Astrocyte (in vitro differentiated cells and primary cell): ENCODE data around the gene SCAPER. TPM values are rescaled to one million over a fixed set of nuclear protein-coding genes. Genes with fewer than 3 reads are reported as not detected.

ENCODE experiments used
- DNase-seq: peaks from one replicate; pipeline ENCODE4 v3.0.0-alpha.2; 2010; ENCODE audit warnings: low read depth
- FAIRE-seq: peaks from 2 replicates; lab custom pipeline; 2011; peaks lifted over from hg19 to GRCh38; lab: Jason Lieb, UNC
- H2AFZ ChIP-seq: 2 replicates; pipeline ENCODE4 v1.6.0; 2012; ENCODE audit warnings: low read depth, low read length, inconsistent platforms
- H3K27ac ChIP-seq: 2 replicates; pipeline ENCODE4 v1.5.1; 2011; ENCODE audit warnings: low read depth, low read length, inconsistent platforms
- H3K27me3 ChIP-seq: 2 replicates; pipeline ENCODE4 v1.6.0; 2011; ENCODE audit warnings: low read length, inconsistent platforms; ENCODE audit not compliant: insufficient read depth
- H3K36me3 ChIP-seq: 2 replicates; pipeline ENCODE4 v1.5.1; 2011; ENCODE audit warnings: low read length, inconsistent platforms; ENCODE audit not compliant: insufficient read depth
- H3K4me1 ChIP-seq: 2 replicates; pipeline ENCODE4 v1.5.1; 2011; ENCODE audit warnings: low read length, inconsistent platforms; ENCODE audit not compliant: insufficient read depth
- H3K4me2 ChIP-seq: 2 replicates; pipeline ENCODE4 v1.6.0; 2012; ENCODE audit warnings: low read length, inconsistent platforms
- H3K4me3 ChIP-seq: 2 replicates; pipeline ENCODE4 v1.5.1; 2011; ENCODE audit warnings: low read depth, mild to moderate bottlenecking, low read length, inconsistent platforms; ENCODE audit not compliant: insufficient read depth
- H3K79me2 ChIP-seq: 2 replicates; pipeline ENCODE4 v1.6.0; 2012; ENCODE audit warnings: mild to moderate bottlenecking, low read length, inconsistent platforms; ENCODE audit not compliant: insufficient read depth
- H3K9ac ChIP-seq: 2 replicates; pipeline ENCODE4 v1.6.0; 2012; ENCODE audit warnings: mild to moderate bottlenecking, low read length, inconsistent platforms
- H3K9me3 ChIP-seq: 2 replicates; pipeline ENCODE4 v1.5.1; 2012; ENCODE audit warnings: low read depth, mild to moderate bottlenecking, low read length, inconsistent platforms; ENCODE audit not compliant: insufficient read depth
- H4K20me1 ChIP-seq: 2 replicates; pipeline ENCODE4 v1.6.0; 2012; ENCODE audit warnings: low read length, inconsistent platforms; ENCODE audit not compliant: insufficient read depth
- H3K27ac Mint-ChIP-seq: one replicate; pipeline ENCODE4 v1.8.0; 2021; ENCODE audit warnings: mild to moderate bottlenecking, mixed read lengths; ENCODE audit not compliant: unreplicated experiment
- H3K27me3 Mint-ChIP-seq: one replicate; pipeline ENCODE4 v1.8.0; 2021; ENCODE audit warnings: low read depth, mixed read lengths; ENCODE audit not compliant: unreplicated experiment
- H3K36me3 Mint-ChIP-seq: one replicate; pipeline ENCODE4 v1.8.0; 2021; ENCODE audit warnings: low read depth, mixed read lengths; ENCODE audit not compliant: unreplicated experiment
- H3K4me1 Mint-ChIP-seq: one replicate; pipeline ENCODE4 v1.8.0; 2021; ENCODE audit warnings: low read depth, mixed read lengths; ENCODE audit not compliant: unreplicated experiment
- H3K4me3 Mint-ChIP-seq: one replicate; pipeline ENCODE4 v1.8.0; 2021; ENCODE audit warnings: mild to moderate bottlenecking, moderate library complexity, mixed read lengths; ENCODE audit not compliant: unreplicated experiment
- H3K9me3 Mint-ChIP-seq: one replicate; pipeline ENCODE4 v1.8.0; 2021; ENCODE audit warnings: mild to moderate bottlenecking, mixed read lengths; ENCODE audit not compliant: unreplicated experiment
- EZH2 ChIP-seq: IDR thresholded peaks from 2 replicates; pipeline ENCODE4 v1.6.1; 2012; ENCODE audit warnings: mild to moderate bottlenecking, low read length, inconsistent platforms; ENCODE audit not compliant: insufficient read depth
- total RNA-seq: library from RNA; stranded (reverse); gene quantifications from 2 replicates; pipeline ENCODE4 v1.2.1, GENCODE V29; 2021
- TF ChIP-seq, protein P1 (sequence below): IDR thresholded peaks from 2 replicates; pipeline ENCODE4 v1.5.1; 2011; ENCODE audit warnings: low read depth, mild to moderate bottlenecking, inconsistent platforms, low read length, moderate library complexity; ENCODE audit not compliant: insufficient read depth

The SCAPER gene
- total RNA-seq, 1 donor from 2014 or later, result 8.6 TPM

DNA sequence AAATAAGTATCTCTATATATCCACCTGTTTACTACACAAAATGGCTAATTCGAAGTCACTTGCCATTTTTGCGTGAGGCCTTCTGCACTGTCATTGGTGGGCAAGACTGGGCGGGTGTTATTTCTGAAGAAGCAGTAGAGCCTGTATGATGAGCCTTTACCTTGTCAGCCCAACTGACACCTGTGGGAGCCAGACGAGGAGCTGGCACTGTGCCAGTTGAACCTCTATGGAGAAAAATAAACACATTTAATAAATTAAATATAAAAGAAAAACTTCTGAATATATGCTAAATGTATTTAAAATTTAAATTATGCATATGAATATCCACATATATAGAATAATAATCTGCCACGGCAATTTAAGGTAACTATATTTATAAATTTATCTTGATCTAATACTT, 109.9 kb downstream of the SCAPER start:
- H3K27ac Mint-ChIP-seq, result no peak overlapping the region
- no peak overlapping the region for H3K4me3 Mint-ChIP-seq
- no peaks in the 10 kb centered on the region for H3K9me3 Mint-ChIP-seq
- no peak overlapping the region for H3K9ac ChIP-seq
- no peak overlapping the region for H3K4me2 ChIP-seq
- FAIRE-seq (no peak), DNase-seq (no peak)
- H3K36me3 Mint-ChIP-seq, result peaks cover 3% of the 10 kb centered on the region
- no peaks in the 10 kb centered on the region for H4K20me1 ChIP-seq
- no peaks in the 10 kb centered on the region for H3K27me3 Mint-ChIP-seq
- H3K36me3 ChIP-seq, result no peaks in the 10 kb centered on the region
- no peak overlapping the region for H3K4me3 ChIP-seq
- TF ChIP-seq, protein P1, sequence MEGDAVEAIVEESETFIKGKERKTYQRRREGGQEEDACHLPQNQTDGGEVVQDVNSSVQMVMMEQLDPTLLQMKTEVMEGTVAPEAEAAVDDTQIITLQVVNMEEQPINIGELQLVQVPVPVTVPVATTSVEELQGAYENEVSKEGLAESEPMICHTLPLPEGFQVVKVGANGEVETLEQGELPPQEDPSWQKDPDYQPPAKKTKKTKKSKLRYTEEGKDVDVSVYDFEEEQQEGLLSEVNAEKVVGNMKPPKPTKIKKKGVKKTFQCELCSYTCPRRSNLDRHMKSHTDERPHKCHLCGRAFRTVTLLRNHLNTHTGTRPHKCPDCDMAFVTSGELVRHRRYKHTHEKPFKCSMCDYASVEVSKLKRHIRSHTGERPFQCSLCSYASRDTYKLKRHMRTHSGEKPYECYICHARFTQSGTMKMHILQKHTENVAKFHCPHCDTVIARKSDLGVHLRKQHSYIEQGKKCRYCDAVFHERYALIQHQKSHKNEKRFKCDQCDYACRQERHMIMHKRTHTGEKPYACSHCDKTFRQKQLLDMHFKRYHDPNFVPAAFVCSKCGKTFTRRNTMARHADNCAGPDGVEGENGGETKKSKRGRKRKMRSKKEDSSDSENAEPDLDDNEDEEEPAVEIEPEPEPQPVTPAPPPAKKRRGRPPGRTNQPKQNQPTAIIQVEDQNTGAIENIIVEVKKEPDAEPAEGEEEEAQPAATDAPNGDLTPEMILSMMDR, result no peak
- no peak for TF ChIP-seq EZH2
- no peaks in the 10 kb centered on the region for H3K9me3 ChIP-seq
- no peaks in the 10 kb centered on the region for H3K4me1 Mint-ChIP-seq
- no peak overlapping the region for H3K27ac ChIP-seq
- no peaks in the 10 kb centered on the region for H3K79me2 ChIP-seq
- H2AFZ ChIP-seq, result no peak overlapping the region
- no peaks in the 10 kb centered on the region for H3K27me3 ChIP-seq
- H3K4me1 ChIP-seq, result no peaks in the 10 kb centered on the region

DNA sequence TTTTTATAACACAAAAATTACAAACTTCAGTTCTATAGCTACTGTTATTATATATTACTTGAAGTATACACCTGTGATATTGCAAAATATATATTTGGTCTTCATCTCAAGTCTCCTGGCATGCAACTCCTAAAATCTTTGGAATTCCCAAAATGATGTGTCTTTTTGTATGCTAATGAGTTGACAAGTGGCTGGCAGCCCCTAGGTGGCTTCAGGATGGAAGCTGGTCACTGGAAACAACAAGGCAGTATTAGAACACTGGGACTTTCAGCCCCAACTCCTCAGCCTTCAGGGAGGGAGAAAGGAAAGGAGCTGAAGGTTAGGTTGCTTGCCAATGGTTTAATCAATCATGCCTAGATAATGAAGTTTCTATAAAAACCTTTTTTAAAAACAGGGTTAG, 112.0 kb downstream of the SCAPER start:
- no peak for TF ChIP-seq EZH2
- TF ChIP-seq, protein P1, result no peak
- H3K9me3 ChIP-seq, result no peaks in the 10 kb centered on the region
- Mint-ChIP-seq H3K4me1 (no peaks in the 10 kb centered on the region), H3K27me3 (no peaks in the 10 kb centered on the region), H3K4me3 (no peak overlapping the region), H3K9me3 (no peaks in the 10 kb centered on the region), H3K36me3 (peaks cover 3% of the 10 kb centered on the region), H3K27ac (no peak overlapping the region)
- H3K4me2 ChIP-seq, result no peak overlapping the region
- DNase-seq, result no peak
- no peaks in the 10 kb centered on the region for H3K4me1 ChIP-seq
- no peak overlapping the region for H2AFZ ChIP-seq
- no peak overlapping the region for H3K4me3 ChIP-seq
- no peaks in the 10 kb centered on the region for H3K79me2 ChIP-seq
- H3K9ac ChIP-seq, result no peak overlapping the region
- no peak overlapping the region for H3K27ac ChIP-seq
- no peaks in the 10 kb centered on the region for H3K27me3 ChIP-seq
- no peaks in the 10 kb centered on the region for H3K36me3 ChIP-seq
- FAIRE-seq, result no peak
- no peaks in the 10 kb centered on the region for H4K20me1 ChIP-seq

DNA sequence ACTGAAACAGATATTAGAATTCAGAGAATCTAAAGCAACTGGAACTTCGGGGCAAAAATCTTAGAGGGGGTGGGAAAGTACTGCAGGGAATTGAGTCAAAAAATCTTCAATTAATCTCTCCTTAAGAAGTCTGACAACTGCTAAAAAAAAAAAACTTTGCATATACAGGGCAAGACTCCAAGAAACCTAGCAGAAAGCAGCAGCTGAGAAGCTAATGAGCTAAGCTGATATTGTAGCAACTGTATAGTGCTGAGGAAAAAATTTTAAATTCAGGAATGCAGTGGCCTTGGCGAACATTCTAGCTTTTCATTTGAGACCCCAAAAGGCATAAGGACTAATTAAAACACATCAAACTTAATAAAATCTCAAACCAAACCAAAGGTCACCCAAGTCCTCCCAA, 113.6 kb downstream of the SCAPER start:
- Histone ChIP-seq H2AFZ (no peak overlapping the region), H3K9me3 (no peaks in the 10 kb centered on the region), H3K4me1 (no peaks in the 10 kb centered on the region), H3K4me3 (no peak overlapping the region), H3K79me2 (no peaks in the 10 kb centered on the region), H3K36me3 (no peaks in the 10 kb centered on the region), H3K9ac (no peak overlapping the region), H4K20me1 (no peaks in the 10 kb centered on the region), H3K27ac (no peak overlapping the region), H3K4me2 (no peak overlapping the region), H3K27me3 (no peaks in the 10 kb centered on the region)
- peaks cover 3% of the 10 kb centered on the region for H3K36me3 Mint-ChIP-seq
- no peaks in the 10 kb centered on the region for H3K9me3 Mint-ChIP-seq
- TF ChIP-seq EZH2, result no peak
- TF ChIP-seq, protein P1, result no peak
- H3K4me1 Mint-ChIP-seq, result no peaks in the 10 kb centered on the region
- FAIRE-seq (no peak), DNase-seq (peak; percentile 10)
- no peak overlapping the region for H3K4me3 Mint-ChIP-seq
- no peaks in the 10 kb centered on the region for H3K27me3 Mint-ChIP-seq
- no peak overlapping the region for H3K27ac Mint-ChIP-seq
